GM23248 (cell line): ENCODE measurements around the gene MTG2. TPM values are rescaled to one million over a fixed set of nuclear protein-coding genes. Genes with fewer than 3 reads are reported as not detected.

Experiments used
- DNase-seq: peaks from one replicate; pipeline ENCODE4 v3.0.0-alpha.2; 2015
- H2AFZ ChIP-seq: fragments of 200-600 bp; sonication (generic); 2 replicates; pipeline ENCODE4 v1.6.1; 2016; ENCODE audit warnings: antibody characterized with exemption
- H3F3A ChIP-seq: fragments of 200-600 bp; sonication (generic); 2 replicates; pipeline ENCODE4 v1.6.1; 2016; ENCODE audit warnings: mild to moderate bottlenecking, antibody characterized with exemption, mixed run types; ENCODE audit not compliant: insufficient read depth
- H3K27ac ChIP-seq: fragments of 200-600 bp; sonication (generic); 2 replicates; pipeline ENCODE4 v1.5.1; 2016; ENCODE audit warnings: mild to moderate bottlenecking
- H3K27me3 ChIP-seq: fragments of 200-600 bp; sonication (generic); replicated peaks from 2 replicates; pipeline ENCODE4 v1.6.1; 2016; ENCODE audit warnings: mild to moderate bottlenecking; ENCODE audit not compliant: insufficient read depth
- H3K36me3 ChIP-seq: fragments of 200-600 bp; sonication (generic); 2 replicates; pipeline ENCODE4 v1.6.1; 2016; ENCODE audit warnings: low read depth, mild to moderate bottlenecking
- H3K4me1 ChIP-seq: fragments of 200-600 bp; sonication (generic); 2 replicates; pipeline ENCODE4 v1.6.1; 2016; ENCODE audit warnings: mild to moderate bottlenecking; ENCODE audit not compliant: insufficient read depth
- H3K4me2 ChIP-seq: fragments of 200-600 bp; sonication (generic); one replicate; pipeline ENCODE4 v1.6.1; 2016; ENCODE audit warnings: mild to moderate bottlenecking; ENCODE audit not compliant: unreplicated experiment
- H3K4me3 ChIP-seq: fragments of 200-600 bp; sonication (generic); 2 replicates; pipeline ENCODE4 v1.5.1; 2016; ENCODE audit warnings: mild to moderate bottlenecking
- H3K79me2 ChIP-seq: fragments of 200-600 bp; sonication (generic); 2 replicates; pipeline ENCODE4 v1.6.1; 2016; ENCODE audit warnings: mild to moderate bottlenecking; ENCODE audit not compliant: insufficient read depth
- H3K9ac ChIP-seq: fragments of 200-600 bp; sonication (generic); 2 replicates; pipeline ENCODE4 v1.6.1; 2016; ENCODE audit warnings: mild to moderate bottlenecking
- H3K9me2 ChIP-seq: fragments of 200-600 bp; sonication (generic); 2 replicates; pipeline ENCODE4 v1.6.1; 2016; ENCODE audit warnings: mixed run types, mild to moderate bottlenecking, moderate library complexity; ENCODE audit not compliant: insufficient read depth
- H3K9me3 ChIP-seq: fragments of 200-600 bp; sonication (generic); one replicate; pipeline ENCODE4 v1.6.1; 2017; ENCODE audit warnings: low read depth
- H4K20me1 ChIP-seq: fragments of 200-600 bp; sonication (generic); 2 replicates; pipeline ENCODE4 v1.6.0; 2016; ENCODE audit not compliant: insufficient read depth
- EZH2 ChIP-seq: fragments of 200-600 bp; sonication (generic); IDR thresholded peaks from 2 replicates; pipeline ENCODE4 v1.6.1; 2018; ENCODE audit warnings: antibody characterized with exemption, mild to moderate bottlenecking; ENCODE audit not compliant: insufficient read depth, poor library complexity, severe bottlenecking
- EZH2phosphoT487 ChIP-seq: fragments of 200-600 bp; sonication (generic); IDR thresholded peaks from 2 replicates; pipeline ENCODE4 v1.6.1; 2018; ENCODE audit warnings: antibody characterized with exemption, moderate library complexity, mild to moderate bottlenecking, low read depth; ENCODE audit not compliant: insufficient read depth
- WGBS, 2 experiments: methylation state at CpG; one replicate each; pipeline ENCODE4 v1.1.6; 2015 to 2017; ENCODE audit warnings: low lambda C conversion rate in 2 of 2, low coverage in 1 of 2; ENCODE audit errors: missing lambda C conversion rate in 2 of 2; 5-methylcytosine and 5-hydroxymethylcytosine counted together
- in situ Hi-C: fragments of 300-500 bp; cut with MboI; formaldehyde crosslinking; loops from 2 replicates; pipeline ENCODE4 v1.15.0; 2020
- polyA plus RNA-seq: library from polyadenylated mRNA; unstranded; fragments of >200 nt; fragmentation: Nextera tagmentation; extraction: Ambion mirVana; gene quantifications from 2 replicates; pipeline ENCODE4 v1.2.1, GENCODE V29; 2016
- total RNA-seq: library from RNA; depleted of rRNA; stranded (reverse); fragments of >200 nt; shearing (Covaris generic); gene quantifications from 2 replicates; pipeline ENCODE4 v1.2.3, GENCODE V29; 2014

The MTG2 gene
- total and polyA plus RNA-seq, 2 experiments from 2014 or later, result 17.3 to 20.2 TPM

GRCh38 chr20:62230696-62231095 is 47.9 kb downstream of the MTG2 start:
- Histone ChIP-seq H3K79me2 (no peaks in the 10 kb centered on the region), H3K27ac (no peak overlapping the region), H3K4me2 (no peak overlapping the region), H4K20me1 (no peaks in the 10 kb centered on the region), H3K9me3 (no peaks in the 10 kb centered on the region), H3K4me1 (no peaks in the 10 kb centered on the region), H3K27me3 (peaks cover 4% of the 10 kb centered on the region; the same call in 1 of the 2 replicates), H3F3A (no peaks in the 10 kb centered on the region), H2AFZ (no peak overlapping the region), H3K9me2 (no peaks in the 10 kb centered on the region), H3K4me3 (no peak overlapping the region), H3K9ac (no peak overlapping the region), H3K36me3 (no peaks in the 10 kb centered on the region)
- 87 to 91% methylated on average over 10 of the region's 10 CpGs for WGBS, 2 experiments
- DNase-seq, result no peak
- in situ Hi-C loops, result no loop called here
- TF ChIP-seq EZH2, result no peak
- no peak for TF ChIP-seq EZH2phosphoT487

- DNase-seq, result no peak
- Histone ChIP-seq H3K27me3 (no peaks in the 10 kb centered on the region), H3K9me3 (no peaks in the 10 kb centered on the region), H3K4me2 (no peak overlapping the region), H3K9ac (no peak overlapping the region), H3K9me2 (no peaks in the 10 kb centered on the region), H3K27ac (no peak overlapping the region), H3K79me2 (no peaks in the 10 kb centered on the region), H3F3A (no peaks in the 10 kb centered on the region), H3K4me3 (no peak overlapping the region), H4K20me1 (no peaks in the 10 kb centered on the region), H3K4me1 (no peaks in the 10 kb centered on the region), H3K36me3 (no peaks in the 10 kb centered on the region), H2AFZ (no peak overlapping the region)
- 49 to 60% methylated on average over 5 to 6 of the region's 6 CpGs for WGBS, 2 experiments
- in situ Hi-C loops, result no loop called here
- TF ChIP-seq EZH2phosphoT487 (no peak), EZH2 (no peak)
These were observed 48.5 kb downstream of the MTG2 start for GRCh38 chr20:62231292-62231691.

DNA sequence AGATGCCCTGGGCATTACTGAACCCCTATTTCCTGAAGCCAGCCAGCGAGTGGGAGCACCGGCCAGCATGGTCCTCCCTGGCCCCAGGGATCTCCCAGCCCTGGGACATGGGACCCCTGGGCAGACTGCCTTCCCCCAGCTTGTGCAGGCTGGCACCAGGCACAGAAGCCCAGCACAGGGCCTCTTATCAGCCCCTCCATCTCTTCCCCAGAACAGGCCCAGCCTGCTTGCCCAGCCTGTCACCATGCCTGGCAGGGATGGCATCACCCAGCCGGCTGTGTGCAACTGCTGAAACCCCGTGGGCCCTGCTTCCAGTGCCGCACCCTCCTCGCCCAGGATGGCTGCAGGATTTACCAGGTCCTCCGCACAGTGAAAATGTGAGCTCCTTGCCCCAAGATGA is 49.4 kb downstream of the MTG2 start:
- Histone ChIP-seq H3K79me2 (no peaks in the 10 kb centered on the region), H3K9me3 (no peaks in the 10 kb centered on the region), H3K4me2 (no peak overlapping the region), H3K27me3 (no peaks in the 10 kb centered on the region), H3K9ac (no peak overlapping the region), H3K4me1 (no peaks in the 10 kb centered on the region), H3K36me3 (no peaks in the 10 kb centered on the region), H3K4me3 (no peak overlapping the region), H3F3A (no peaks in the 10 kb centered on the region), H2AFZ (no peak overlapping the region), H4K20me1 (no peaks in the 10 kb centered on the region), H3K27ac (no peak overlapping the region), H3K9me2 (no peaks in the 10 kb centered on the region)
- DNase-seq, result no peak
- TF ChIP-seq EZH2phosphoT487, result no peak
- no peak for TF ChIP-seq EZH2
- 52 to 55% methylated on average over 7 of the region's 7 CpGs for WGBS, 2 experiments
- in situ Hi-C loops, result no loop called here

DNA sequence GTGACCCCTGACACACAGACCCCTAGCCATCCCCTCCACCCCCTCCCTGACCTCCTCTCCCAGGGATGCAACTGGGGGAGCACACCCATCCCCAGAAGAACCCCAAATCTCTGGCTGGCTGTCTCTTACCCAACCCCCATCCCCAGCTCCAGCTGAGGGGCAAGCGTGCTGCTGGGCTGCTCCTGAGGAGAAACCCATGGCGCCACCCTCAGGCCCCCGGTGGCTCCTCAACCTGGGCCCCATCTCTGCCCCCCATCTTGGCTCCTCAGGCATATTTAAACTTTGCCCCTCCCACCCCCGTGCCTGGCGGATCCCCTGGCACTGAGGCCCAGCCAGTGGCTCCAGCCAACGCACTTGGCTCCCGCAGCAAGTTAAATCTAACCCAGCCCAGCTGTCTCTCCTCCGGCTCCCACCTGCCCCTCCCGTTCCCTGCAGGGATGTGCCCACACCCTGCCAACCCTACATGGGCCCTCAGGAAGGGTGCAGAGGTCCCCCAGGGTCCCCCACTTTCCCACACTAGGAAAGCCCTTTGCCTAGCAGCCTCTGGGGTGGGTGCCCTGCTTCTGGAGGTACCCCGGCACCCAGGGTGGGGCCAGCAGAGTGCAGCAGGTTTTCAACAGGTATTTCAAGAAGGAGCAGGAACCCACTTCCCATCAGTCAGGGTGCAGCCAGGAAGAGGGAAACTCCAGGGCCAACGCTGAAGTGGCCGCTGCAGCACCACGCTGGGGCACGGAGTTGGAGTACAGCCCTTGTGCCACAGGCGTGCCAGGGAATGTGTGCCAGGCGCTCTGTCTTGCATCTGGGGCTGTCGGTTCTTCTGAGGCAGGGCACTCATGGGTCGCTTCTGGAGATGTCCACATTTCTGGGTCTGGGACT is 50.2 kb downstream of the MTG2 start:
- no peak overlapping the region for H3K4me2 ChIP-seq
- in situ Hi-C loops, result no loop called here
- no peak for DNase-seq
- no peaks in the 10 kb centered on the region for H4K20me1 ChIP-seq
- H3K9me2 ChIP-seq, result no peaks in the 10 kb centered on the region
- no peak overlapping the region for H2AFZ ChIP-seq
- H3F3A ChIP-seq, result no peaks in the 10 kb centered on the region
- no peak overlapping the region for H3K27ac ChIP-seq
- no peaks in the 10 kb centered on the region for H3K79me2 ChIP-seq
- H3K4me3 ChIP-seq, result no peak overlapping the region
- no peaks in the 10 kb centered on the region for H3K36me3 ChIP-seq
- H3K9me3 ChIP-seq, result no peaks in the 10 kb centered on the region
- H3K27me3 ChIP-seq, result no peaks in the 10 kb centered on the region
- 39 to 45% methylated on average over 18 of the region's 18 CpGs for WGBS, 2 experiments
- TF ChIP-seq EZH2 (no peak), EZH2phosphoT487 (no peak)
- H3K4me1 ChIP-seq, result no peaks in the 10 kb centered on the region
- H3K9ac ChIP-seq, result no peak overlapping the region
